Measurements from ENCODE around the gene SRC. TPM values are rescaled to one million over a fixed set of nuclear protein-coding genes. Genes with fewer than 3 reads are reported as not detected.

Gene SRC
- total and polyA plus RNA-seq, 10 donors: 7.0 to 68.0 (median 31.2) TPM

GRCh38 chr20:37349517-37350491 lies 3.9 kb downstream of the SRC start:
- peaks cover 0 to 19% (median 0%) of the 10 kb centered on the region in 6 donors for H3K36me3 ChIP-seq
- TF ChIP-seq CTCF (IDR thresholded peaks at IDR 0.05 in 8 of 11, conservative IDR thresholded peaks at IDR 0.05 in 3 of 11): no peak
- TF ChIP-seq POLR2A (IDR thresholded peaks at IDR 0.05): no peak
- TF ChIP-seq POLR2AphosphoS5 (IDR thresholded peaks at IDR 0.05): peak in 1 of 3 donors; percentile 36
- peaks cover 0 to 58% (median 25%) of the 10 kb centered on the region in 6 donors for H3K4me1 ChIP-seq
- intact Hi-C loops (cut with DNase I; ENCODE audit: low total_unique reads): no loop called here
- H3K27me3 ChIP-seq (replicated peaks in 1 of 7): peaks cover 0 to 23% (median 6%) of the 10 kb centered on the region in 7 donors
- H3K27ac ChIP-seq: peak overlapping the region in 3 of 8 donors; percentile 12 to 87 (median 85)
- H3K4me3 ChIP-seq: no peak overlapping the region
- DNase-seq: peak; percentile 68
- 69 to 81% (median 77%) methylated on average over 16 of the region's 16 CpGs for WGBS, 5 donors
- H3K9me3 ChIP-seq: no peaks in the 10 kb centered on the region

- TF ChIP-seq POLR2AphosphoS5 (IDR thresholded peaks at IDR 0.05): no peak
- TF ChIP-seq CTCF (IDR thresholded peaks at IDR 0.05 in 8 of 11, conservative IDR thresholded peaks at IDR 0.05 in 3 of 11): no peak
- no peak for TF ChIP-seq POLR2A (IDR thresholded peaks at IDR 0.05)
- no peak overlapping the region for H3K4me3 ChIP-seq
- H3K36me3 ChIP-seq: peaks cover 0 to 19% (median 0%) of the 10 kb centered on the region in 6 donors
- H3K4me1 ChIP-seq: peaks cover 0 to 56% (median 16%) of the 10 kb centered on the region in 6 donors
- no peaks in the 10 kb centered on the region for H3K9me3 ChIP-seq
- intact Hi-C loops (cut with DNase I; ENCODE audit: low total_unique reads): no loop called here
- 76 to 93% (median 90%) methylated on average over 7 of the region's 7 CpGs for WGBS, 5 donors
- H3K27ac ChIP-seq: peak overlapping the region in 3 of 8 donors; percentile 12 to 85 (median 33)
- DNase-seq: peak; percentile 40
- H3K27me3 ChIP-seq (replicated peaks in 1 of 7): peaks cover 0 to 15% (median 6%) of the 10 kb centered on the region in 7 donors
These were observed 5.0 kb downstream of the SRC start for GRCh38 chr20:37350649-37351574.

GRCh38 chr20:37351689-37352607 lies 6.0 kb downstream of the SRC start:
- Histone ChIP-seq H3K9me3 (no peaks in the 10 kb centered on the region), H3K4me1 (peaks cover 0 to 59% (median 19%) of the 10 kb centered on the region in 6 donors), H3K36me3 (peaks cover 0 to 19% (median 0%) of the 10 kb centered on the region in 6 donors), H3K4me3 (no peak overlapping the region), H3K27ac (no peak overlapping the region), H3K27me3 (replicated peaks in 1 of 7) (peaks cover 0 to 4% (median 0%) of the 10 kb centered on the region in 7 donors)
- no peak for TF ChIP-seq POLR2AphosphoS5 (IDR thresholded peaks at IDR 0.05)
- no peak for TF ChIP-seq CTCF (IDR thresholded peaks at IDR 0.05 in 8 of 11, conservative IDR thresholded peaks at IDR 0.05 in 3 of 11)
- TF ChIP-seq POLR2A (IDR thresholded peaks at IDR 0.05): no peak
- peak; percentile 38 for DNase-seq
- intact Hi-C loops (cut with DNase I; ENCODE audit: low total_unique reads): no loop called here
- WGBS, 5 donors: 81 to 89% (median 88%) methylated on average over 11 to 12 of the region's 12 CpGs
